GM12801 (cell line): ENCODE measurements around the gene NSUN6.

Experiments used
- CTCF ChIP-seq: IDR thresholded peaks from one replicate; pipeline ENCODE4 v1.5.1; 2011; ENCODE audit warnings: control low read depth; ENCODE audit not compliant: insufficient read length; ENCODE audit errors: extremely low read depth

The NSUN6 gene

DNA sequence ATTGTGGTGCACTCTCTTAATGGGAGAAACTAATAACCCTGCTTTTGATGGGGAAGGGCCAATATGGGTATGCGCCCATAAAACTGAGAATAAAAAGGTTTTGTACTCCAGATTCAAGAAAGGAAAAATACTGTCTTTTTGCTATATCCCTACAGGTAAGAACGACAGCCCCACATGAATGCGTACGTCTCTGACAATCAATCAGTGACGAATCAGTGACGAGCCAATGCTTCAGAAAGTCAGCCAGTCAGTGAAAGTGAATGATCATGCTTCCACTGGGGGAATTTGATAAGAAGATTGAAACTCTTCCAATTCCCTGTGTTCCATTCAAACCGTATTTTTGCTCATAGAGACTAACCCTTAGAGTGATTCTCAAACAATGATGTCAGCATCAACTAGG is 34.2 kb upstream of the NSUN6 start:
- no peak for TF ChIP-seq CTCF

- no peak for TF ChIP-seq CTCF
Observed at GRCh38 chr10:18684953-18685352, 33.6 kb upstream of the NSUN6 start.

DNA sequence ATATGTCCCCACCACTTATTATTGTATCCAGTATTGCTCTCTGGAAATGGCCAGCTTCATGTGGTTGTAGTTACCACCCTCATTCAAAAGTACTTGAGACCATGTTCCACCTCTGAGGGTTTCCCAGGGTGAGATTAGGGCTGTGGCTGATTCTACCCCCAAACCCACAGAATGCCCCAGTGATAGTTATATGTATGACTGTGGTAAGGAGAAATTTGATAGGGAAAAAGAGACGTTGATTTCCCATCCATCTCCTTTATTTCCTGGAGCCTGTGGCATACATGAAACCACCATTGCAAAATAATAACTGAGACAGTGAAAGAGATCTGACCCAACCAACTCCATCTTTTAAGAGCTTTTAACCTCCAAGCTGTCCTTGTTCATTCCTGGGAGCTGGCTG is 33.0 kb upstream of the NSUN6 start:
- TF ChIP-seq CTCF: no peak

- no peak for TF ChIP-seq CTCF
Observed at GRCh38 chr10:18683427-18683826, 32.0 kb upstream of the NSUN6 start.

- TF ChIP-seq CTCF: no peak
Observed at GRCh38 chr10:18681971-18682411, 30.6 kb upstream of the NSUN6 start.

DNA sequence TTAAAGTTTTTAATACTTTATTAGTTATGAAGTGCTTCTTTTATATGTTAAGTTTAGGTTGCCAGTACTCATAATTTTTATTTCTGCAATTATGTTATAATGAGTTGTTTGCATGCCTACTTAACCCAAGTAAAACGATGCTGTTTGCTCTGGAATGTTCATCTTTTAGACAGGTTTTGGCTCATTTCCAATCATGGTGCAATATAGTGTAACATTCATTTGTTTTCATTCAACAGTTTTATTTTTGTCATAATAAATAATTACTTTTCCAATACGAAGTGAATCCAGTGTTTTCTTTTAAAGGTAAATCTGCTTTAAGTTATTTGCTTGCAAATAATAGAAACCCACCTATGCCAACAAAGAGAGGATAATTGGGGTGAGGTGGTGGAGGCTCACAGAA is 30.0 kb upstream of the NSUN6 start:
- no peak for TF ChIP-seq CTCF

- TF ChIP-seq CTCF: no peak
Observed at GRCh38 chr10:18680754-18681153, 29.4 kb upstream of the NSUN6 start.
